ENCODE measurements around the gene ACER3. TPM values are rescaled to one million over a fixed set of nuclear protein-coding genes. Genes with fewer than 3 reads are reported as not detected.
"Not testable (repeated sequence)": the region's sequence is repeated elsewhere in the genome, so short reads cannot be mapped to it uniquely, and the experiment has no call there.

The ACER3 gene
- total RNA-seq, 2 experiments from 2014 or later = 10.5 to 10.9 TPM

DNA sequence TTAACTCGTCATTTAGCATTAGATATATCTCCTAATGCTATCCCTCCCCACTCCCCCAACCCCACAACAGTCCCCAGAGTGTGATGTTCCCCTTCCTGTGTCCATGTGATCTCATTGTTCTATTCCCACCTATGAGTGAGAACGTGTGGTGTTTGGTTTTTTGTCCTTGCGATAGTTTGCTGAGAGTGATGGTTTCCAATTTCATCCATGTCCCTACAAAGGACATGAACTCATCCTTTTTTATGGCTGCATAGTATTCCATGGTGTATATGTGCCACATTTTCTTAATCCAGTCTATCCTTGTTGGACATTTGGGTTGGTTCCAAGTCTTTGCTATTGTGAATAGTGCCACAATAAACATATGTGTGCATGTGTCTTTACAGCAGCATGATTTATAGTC is 34.2 kb upstream of the ACER3 start:
- H3K27me3 Mint-ChIP-seq; POLR2A ChIA-PET; CTCF ChIA-PET; intact Hi-C loops (cut with micrococcal nuclease); H3K27ac Mint-ChIP-seq; H3K4me3 Mint-ChIP-seq; H3K9me3 Mint-ChIP-seq; DNase-seq; H3K36me3 Mint-ChIP-seq: not testable (repeated sequence)
- H3K4me1 Mint-ChIP-seq (ENCODE audit: low read depth) = peaks cover 12% of the 10 kb centered on the region

DNA sequence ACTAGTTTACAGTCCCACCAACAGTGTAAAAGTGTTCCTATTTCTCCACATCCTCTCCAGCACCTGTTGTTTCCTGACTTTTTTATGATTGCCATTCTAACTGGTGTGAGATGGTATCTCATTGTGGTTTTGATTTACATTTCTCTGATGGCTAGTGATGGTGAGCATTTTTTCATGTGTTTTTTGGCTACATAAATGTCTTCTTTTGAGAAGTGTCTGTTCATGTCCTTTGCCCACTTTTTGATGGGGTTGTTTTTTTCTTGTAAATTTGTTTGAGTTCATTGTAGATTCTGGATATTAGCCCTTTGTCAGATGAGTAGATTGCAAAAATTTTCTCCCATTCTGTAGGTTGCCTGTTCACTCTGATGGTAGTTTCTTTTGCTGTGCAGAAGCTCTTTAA is 33.7 kb upstream of the ACER3 start:
- DNase-seq; intact Hi-C loops (cut with micrococcal nuclease); POLR2A ChIA-PET; H3K36me3 Mint-ChIP-seq; H3K4me3 Mint-ChIP-seq; H3K27me3 Mint-ChIP-seq; H3K9me3 Mint-ChIP-seq; H3K27ac Mint-ChIP-seq; CTCF ChIA-PET: not testable (repeated sequence)
- H3K4me1 Mint-ChIP-seq (ENCODE audit: low read depth) = peaks cover 12% of the 10 kb centered on the region

DNA sequence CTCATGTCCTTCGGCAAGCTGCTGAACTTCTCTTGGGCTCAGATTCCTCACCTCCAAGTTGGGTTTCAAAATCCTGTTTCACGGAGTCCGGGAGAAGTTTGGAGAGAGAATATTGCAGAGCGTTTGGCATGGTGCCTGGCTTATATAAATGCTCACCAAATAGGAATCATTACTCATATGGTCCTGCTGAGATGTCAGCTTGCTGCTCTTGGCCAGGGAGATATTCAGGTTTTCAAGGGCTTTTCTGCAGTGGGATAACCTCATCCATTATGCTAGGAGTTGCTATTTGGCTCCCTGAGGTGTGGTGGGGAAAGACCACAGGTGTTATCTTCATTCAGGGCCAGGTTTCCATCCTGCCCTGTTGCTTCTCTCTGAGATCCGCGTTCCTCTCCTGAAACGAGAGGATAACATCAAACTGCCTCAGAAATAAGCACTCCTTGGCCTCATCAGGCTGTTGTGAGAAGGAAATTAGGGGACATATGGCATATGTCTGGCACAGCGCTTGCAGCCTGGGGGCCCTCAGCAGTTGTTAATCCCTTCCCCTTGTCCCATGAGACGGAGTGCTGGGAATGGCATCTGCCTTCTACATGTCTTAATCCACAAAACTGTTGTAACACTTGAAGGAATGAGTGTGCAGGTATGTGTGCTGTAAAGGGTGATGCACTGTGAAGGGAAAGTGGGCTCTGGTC is 29.9 kb upstream of the ACER3 start:
- no peak overlapping the region for H3K27ac Mint-ChIP-seq
- no peak for DNase-seq
- H3K36me3 Mint-ChIP-seq = no peaks in the 10 kb centered on the region
- ChIA-PET CTCF (no interaction called here), POLR2A (no interaction called here)
- peaks cover 3% of the 10 kb centered on the region for H3K27me3 Mint-ChIP-seq
- intact Hi-C loops (cut with micrococcal nuclease) = no loop called here
- H3K9me3 Mint-ChIP-seq = no peaks in the 10 kb centered on the region
- no peak overlapping the region for H3K4me3 Mint-ChIP-seq
- peaks cover under 1% of the 10 kb centered on the region for H3K4me1 Mint-ChIP-seq (ENCODE audit: low read depth)

DNA sequence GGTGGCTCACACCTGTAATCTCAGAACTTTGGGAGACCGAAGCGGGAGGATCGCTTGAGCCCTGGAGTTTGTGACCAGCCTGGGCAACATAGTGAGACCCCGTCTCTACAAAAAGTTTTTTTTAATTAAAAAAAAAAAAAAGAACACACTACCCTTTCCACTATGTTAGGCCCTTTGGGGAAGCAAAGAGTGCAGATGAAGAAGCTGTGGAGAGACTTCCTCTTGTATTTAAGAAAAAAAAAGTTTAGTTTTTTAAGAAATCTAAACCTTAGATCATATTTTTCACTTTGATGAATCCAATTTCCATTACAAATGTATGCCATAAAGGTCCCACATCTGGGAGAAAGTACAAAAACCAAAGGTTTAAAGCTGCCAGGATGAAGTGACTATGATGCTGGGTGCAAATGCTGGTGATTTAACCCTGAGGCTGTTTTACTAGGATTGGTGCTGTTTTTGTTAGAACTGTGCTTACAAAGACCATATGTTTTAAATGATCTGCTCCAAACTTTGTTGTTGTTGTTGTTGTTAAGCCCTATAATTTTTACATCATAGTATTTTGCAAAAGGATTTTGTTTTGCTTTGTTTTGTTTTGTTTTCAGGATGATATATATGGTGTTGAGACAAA is 28.9 kb upstream of the ACER3 start:
- no peaks in the 10 kb centered on the region for H3K9me3 Mint-ChIP-seq
- H3K4me3 Mint-ChIP-seq = no peak overlapping the region
- H3K4me1 Mint-ChIP-seq (ENCODE audit: low read depth) = no peaks in the 10 kb centered on the region
- no peaks in the 10 kb centered on the region for H3K36me3 Mint-ChIP-seq
- intact Hi-C loops (cut with micrococcal nuclease) = no loop called here
- no peak overlapping the region for H3K27ac Mint-ChIP-seq
- DNase-seq = no peak
- CTCF ChIA-PET = no interaction called here
- POLR2A ChIA-PET = no interaction called here
- H3K27me3 Mint-ChIP-seq = peaks cover 3% of the 10 kb centered on the region

DNA sequence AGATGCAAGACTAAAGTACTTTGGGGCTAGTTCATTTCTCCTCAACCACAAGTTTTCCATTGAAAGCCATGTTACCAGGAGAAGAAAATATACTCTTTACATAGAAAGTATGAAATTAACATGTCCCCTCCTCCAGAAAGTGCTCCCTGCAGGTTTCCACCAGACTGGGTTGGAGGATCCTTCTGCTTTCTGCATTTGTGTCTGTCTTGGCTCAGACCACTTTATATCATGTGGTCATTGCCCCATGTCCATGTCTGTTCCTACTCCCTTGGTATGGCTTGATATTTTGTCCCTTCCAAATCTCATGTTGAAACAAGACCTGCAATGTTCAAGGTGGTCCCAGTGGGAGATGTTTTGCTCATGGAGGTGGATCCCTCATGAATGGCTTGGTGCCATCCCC is 28.4 kb upstream of the ACER3 start:
- POLR2A ChIA-PET = no interaction called here
- intact Hi-C loops (cut with micrococcal nuclease) = no loop called here
- CTCF ChIA-PET = no interaction called here
- Mint-ChIP-seq H3K4me3 (no peak overlapping the region), H3K27ac (no peak overlapping the region), H3K4me1 (ENCODE audit: low read depth) (no peaks in the 10 kb centered on the region), H3K27me3 (peaks cover 3% of the 10 kb centered on the region), H3K36me3 (no peaks in the 10 kb centered on the region), H3K9me3 (no peaks in the 10 kb centered on the region)
- DNase-seq = no peak

DNA sequence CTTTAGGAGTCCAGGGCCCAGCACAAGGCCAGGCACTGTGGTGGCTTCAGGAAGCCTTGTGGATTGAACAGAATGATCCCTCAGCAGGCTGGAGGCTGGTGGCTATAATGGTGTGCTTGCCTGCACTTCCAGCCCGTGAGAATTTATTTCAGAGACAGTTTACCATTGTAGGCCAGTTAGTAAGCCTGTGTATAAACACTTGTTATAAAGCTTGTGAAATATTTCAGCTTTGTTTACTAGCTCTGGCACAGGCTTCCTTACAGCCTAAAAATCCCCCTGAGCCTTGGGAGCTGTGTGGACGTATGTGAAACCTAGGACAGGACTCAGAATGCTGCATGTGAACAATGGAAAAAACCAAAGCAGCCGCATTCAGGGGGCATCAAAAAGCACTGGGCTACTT is 26.6 kb upstream of the ACER3 start:
- no peaks in the 10 kb centered on the region for H3K4me1 Mint-ChIP-seq (ENCODE audit: low read depth)
- H3K36me3 Mint-ChIP-seq = no peaks in the 10 kb centered on the region
- POLR2A ChIA-PET = no interaction called here
- no peaks in the 10 kb centered on the region for H3K9me3 Mint-ChIP-seq
- H3K27ac Mint-ChIP-seq = no peak overlapping the region
- intact Hi-C loops (cut with micrococcal nuclease) = no loop called here
- no peak overlapping the region for H3K4me3 Mint-ChIP-seq
- peaks cover 3% of the 10 kb centered on the region for H3K27me3 Mint-ChIP-seq
- CTCF ChIA-PET = interaction anchor here (1.2 kb wide), 1 partner anchor 86 kb away, joined by 4 read pairs; no protein-coding TSS in a partner anchor
- DNase-seq = no peak

DNA sequence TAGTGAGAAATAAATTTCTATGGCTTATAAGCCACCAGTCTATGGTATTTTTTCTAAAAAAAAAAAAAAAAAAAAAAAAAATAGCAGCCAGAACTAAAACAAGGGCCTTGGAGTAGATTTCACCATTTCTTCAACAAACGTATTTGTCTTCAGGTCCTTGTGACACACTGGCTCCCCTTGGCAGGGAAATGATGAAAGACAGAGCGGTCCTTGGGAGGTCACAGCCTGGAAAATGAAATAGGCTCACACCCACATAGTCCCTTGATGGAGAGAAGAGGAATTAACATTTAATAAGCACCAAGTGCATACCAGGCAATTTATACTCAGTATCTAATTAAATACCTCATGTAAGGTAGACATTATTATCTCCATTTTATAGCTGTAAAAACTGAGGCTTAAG is 25.7 kb upstream of the ACER3 start:
- Mint-ChIP-seq H3K4me3 (no peak overlapping the region), H3K27ac (no peak overlapping the region), H3K27me3 (peaks cover 7% of the 10 kb centered on the region), H3K4me1 (ENCODE audit: low read depth) (no peaks in the 10 kb centered on the region), H3K36me3 (no peaks in the 10 kb centered on the region), H3K9me3 (no peaks in the 10 kb centered on the region)
- intact Hi-C loops (cut with micrococcal nuclease) = no loop called here
- CTCF ChIA-PET = no interaction called here
- DNase-seq = no peak
- POLR2A ChIA-PET = no interaction called here

DNA sequence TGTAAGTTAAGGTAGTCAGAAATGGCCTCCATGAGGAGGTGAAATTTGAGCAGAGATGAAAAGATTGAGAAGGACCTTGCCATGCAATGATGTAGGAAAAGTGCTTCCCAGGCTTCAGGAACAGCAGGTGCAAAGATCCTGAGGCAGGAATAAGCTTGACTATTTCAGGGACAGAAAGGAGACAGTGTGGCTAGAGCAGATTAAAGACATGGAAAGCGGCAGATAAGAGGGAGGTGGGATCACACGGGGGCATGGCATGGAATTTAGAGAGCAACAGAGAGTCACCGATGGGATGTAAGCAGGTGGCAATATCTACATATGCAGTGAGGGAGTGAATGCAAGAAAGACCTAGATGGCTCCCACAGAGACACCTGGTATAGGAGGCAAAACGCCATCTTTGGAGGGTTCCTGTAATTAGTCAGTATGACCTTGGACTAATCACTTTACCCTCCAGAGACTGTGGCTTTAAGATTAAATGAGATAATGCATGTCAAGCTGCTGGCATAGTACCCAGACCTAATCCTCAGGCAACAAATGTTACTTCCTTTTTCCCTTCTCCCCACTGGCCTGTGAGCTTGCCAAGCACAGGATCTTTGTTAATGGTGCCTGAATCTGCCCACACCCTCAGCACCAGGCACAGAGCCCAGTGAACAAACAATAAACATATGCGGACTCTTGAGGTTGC is 24.6 kb upstream of the ACER3 start:
- POLR2A ChIA-PET = interaction anchor here (0.6 kb wide), 1 partner anchor 55 kb away, joined by 3 read pairs; no protein-coding TSS in a partner anchor
- CTCF ChIA-PET = interaction anchor here (1.0 kb wide), 1 partner anchor 83 kb away, joined by 3 read pairs; no protein-coding TSS in a partner anchor

DNA sequence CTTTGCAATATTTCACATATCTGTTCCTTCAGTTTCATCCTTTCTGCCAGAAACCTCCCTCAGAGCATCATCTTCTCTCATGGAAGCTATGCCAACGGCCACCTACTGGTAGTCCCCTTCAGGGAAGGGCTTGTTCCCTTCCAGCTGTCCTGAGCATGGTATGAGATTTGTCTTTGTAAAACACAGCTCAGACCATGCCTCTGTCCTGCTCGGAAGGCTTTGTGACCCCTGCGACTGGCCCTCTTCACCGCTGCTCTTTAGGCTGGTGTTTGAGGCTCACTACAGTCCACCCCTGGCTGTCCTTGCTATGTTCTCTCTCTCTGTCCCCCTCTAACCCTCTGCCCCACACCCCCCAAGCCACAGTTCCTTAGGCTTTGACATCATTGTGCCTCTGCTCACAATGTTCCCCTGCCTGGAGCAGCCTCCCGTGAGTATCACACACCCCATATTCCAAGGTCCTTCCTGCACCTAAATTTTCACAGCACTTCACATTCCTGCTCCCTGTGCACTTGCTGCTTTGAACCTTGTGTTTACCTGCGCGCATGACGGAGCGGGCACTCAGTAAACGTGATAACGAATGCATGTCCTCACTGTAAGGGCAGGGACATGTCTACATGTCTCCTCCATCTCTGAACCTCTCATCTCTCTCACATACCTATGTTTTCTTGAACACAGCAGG is 24.0 kb upstream of the ACER3 start:
- DNase-seq = no peak
- H3K9me3 Mint-ChIP-seq = no peaks in the 10 kb centered on the region
- intact Hi-C loops (cut with micrococcal nuclease) = no loop called here
- ChIA-PET POLR2A (interaction anchor here (0.6 kb wide), 1 partner anchor 54 kb away, joined by 3 read pairs; no protein-coding TSS in a partner anchor), CTCF (interaction anchor here (1.0 kb wide), 1 partner anchor 82 kb away, joined by 3 read pairs; no protein-coding TSS in a partner anchor)
- H3K27me3 Mint-ChIP-seq = peaks cover 11% of the 10 kb centered on the region
- no peak overlapping the region for H3K27ac Mint-ChIP-seq
- no peak overlapping the region for H3K4me3 Mint-ChIP-seq
- no peaks in the 10 kb centered on the region for H3K36me3 Mint-ChIP-seq
- H3K4me1 Mint-ChIP-seq (ENCODE audit: low read depth) = no peaks in the 10 kb centered on the region

More for the DNA sequence above, 24.6 kb upstream of the ACER3 start:
- peaks cover 9% of the 10 kb centered on the region for H3K27me3 Mint-ChIP-seq
- no peaks in the 10 kb centered on the region for H3K4me1 Mint-ChIP-seq (ENCODE audit: low read depth)
- H3K4me3 Mint-ChIP-seq = no peak overlapping the region
- intact Hi-C loops (cut with micrococcal nuclease) = no loop called here
- H3K9me3 Mint-ChIP-seq = no peaks in the 10 kb centered on the region
- DNase-seq = no peak
- H3K36me3 Mint-ChIP-seq = no peaks in the 10 kb centered on the region
- H3K27ac Mint-ChIP-seq = no peak overlapping the region

DNA sequence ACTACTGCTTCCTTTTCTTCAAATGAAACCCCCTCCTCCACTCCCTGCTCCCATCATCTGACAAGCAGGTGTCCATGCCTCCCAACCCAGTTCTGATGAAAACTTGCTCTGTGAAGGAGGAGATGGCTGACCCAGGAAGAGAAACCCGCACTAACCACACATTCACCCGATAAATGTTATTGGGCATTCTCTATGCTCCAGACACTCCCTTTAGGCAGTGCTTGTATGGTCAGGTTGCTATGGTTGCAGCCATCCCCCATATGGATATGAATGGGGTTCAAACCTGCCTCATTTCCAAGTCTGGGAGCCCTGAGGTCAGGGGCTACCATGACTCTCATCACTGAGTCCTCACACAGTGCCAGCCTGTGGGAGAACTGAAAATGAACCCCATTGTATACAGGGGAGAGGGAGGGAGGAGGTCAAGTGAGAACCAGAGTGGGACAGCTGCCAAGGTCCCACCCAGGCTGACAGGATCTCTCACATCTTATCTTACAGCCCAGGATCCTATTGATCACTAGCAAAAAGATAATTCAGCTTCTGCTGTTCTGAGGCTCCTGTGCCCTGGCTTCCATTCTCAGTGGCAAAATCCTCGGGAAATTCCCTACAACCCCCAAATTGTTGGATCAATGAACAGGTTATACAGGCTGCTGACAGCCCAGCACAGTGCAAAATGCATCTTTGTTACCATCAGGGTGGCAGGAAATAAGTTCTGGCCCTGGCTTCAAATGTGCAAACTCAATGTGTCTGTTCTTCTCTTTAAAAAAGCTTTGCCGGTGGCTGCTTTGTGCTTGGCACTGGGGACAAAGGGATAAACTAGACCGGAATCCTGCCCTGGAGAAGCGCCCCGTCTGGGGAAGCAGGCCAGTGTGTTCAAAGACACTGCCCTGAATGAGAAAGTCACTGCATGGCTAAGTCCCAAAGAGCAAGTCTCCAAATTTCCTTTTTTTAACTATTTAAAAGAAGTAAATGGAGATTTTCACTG is 22.7 kb upstream of the ACER3 start:
- Mint-ChIP-seq H3K9me3 (no peaks in the 10 kb centered on the region), H3K27ac (no peak overlapping the region), H3K4me1 (ENCODE audit: low read depth) (no peaks in the 10 kb centered on the region), H3K36me3 (no peaks in the 10 kb centered on the region), H3K4me3 (no peak overlapping the region), H3K27me3 (peaks cover 18% of the 10 kb centered on the region)
- POLR2A ChIA-PET = no interaction called here
- intact Hi-C loops (cut with micrococcal nuclease) = no loop called here
- CTCF ChIA-PET = no interaction called here
- no peak for DNase-seq

DNA sequence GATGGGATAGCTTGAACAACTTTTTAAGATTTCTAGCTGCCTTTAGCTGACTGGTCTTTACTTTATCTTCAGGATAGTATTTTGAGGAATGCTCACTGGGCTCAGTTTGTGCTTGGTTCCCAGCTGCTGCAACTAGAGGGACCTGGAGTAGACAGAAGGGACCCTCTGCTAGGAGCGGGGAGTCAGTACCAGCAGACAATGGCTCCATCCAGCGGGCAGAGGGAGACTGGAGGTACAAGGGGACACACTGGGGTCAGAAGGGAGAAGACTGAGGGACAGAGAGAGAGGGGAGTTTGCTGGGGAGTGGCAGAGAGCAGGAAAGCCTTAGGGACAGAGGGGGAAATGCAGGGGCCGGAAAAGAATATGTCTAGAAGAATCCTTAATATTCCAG is 22.0 kb upstream of the ACER3 start:
- Mint-ChIP-seq H3K9me3 (no peaks in the 10 kb centered on the region), H3K36me3 (no peaks in the 10 kb centered on the region), H3K27me3 (peaks cover 20% of the 10 kb centered on the region), H3K27ac (no peak overlapping the region), H3K4me1 (ENCODE audit: low read depth) (no peaks in the 10 kb centered on the region), H3K4me3 (no peak overlapping the region)
- intact Hi-C loops (cut with micrococcal nuclease) = no loop called here
- no peak for DNase-seq
- CTCF ChIA-PET = no interaction called here
- POLR2A ChIA-PET = no interaction called here

Measured in activated CD4-positive, alpha-beta memory T cell treated with anti-CD3 and anti-CD28 coated beads for 36 hours (primary cell).